Parathyroid adenoma (tissue), 2 donors: Measurements from ENCODE around the gene CIT.

Experiments used
- H2AFZ ChIP-seq: fragments of 300-600 bp; sonication (generic); one replicate; pipeline ENCODE4 v1.7.0; 2017; ENCODE audit warnings: antibody characterized with exemption, mild to moderate bottlenecking
- H3K27ac ChIP-seq: fragments of 300-600 bp; sonication (generic); one replicate; pipeline ENCODE4 v1.7.0; 2017
- H3K27me3 ChIP-seq: fragments of 300-600 bp; sonication (generic); one replicate; pipeline ENCODE4 v1.7.0; 2017; ENCODE audit warnings: low read length; ENCODE audit not compliant: control insufficient read depth, insufficient read depth
- H3K36me3 ChIP-seq: fragments of 300-600 bp; sonication (generic); one replicate; pipeline ENCODE4 v1.7.0; 2017; ENCODE audit warnings: low read length; ENCODE audit not compliant: control insufficient read depth, insufficient read depth
- H3K4me1 ChIP-seq: fragments of 300-600 bp; sonication (generic); one replicate; pipeline ENCODE4 v1.7.0; 2017; ENCODE audit warnings: control low read depth
- H3K4me2 ChIP-seq: fragments of 300-600 bp; sonication (generic); one replicate; pipeline ENCODE4 v1.7.0; 2017; ENCODE audit warnings: low read length
- H3K4me3 ChIP-seq: fragments of 300-600 bp; sonication (generic); one replicate; pipeline ENCODE4 v1.7.0; 2017; ENCODE audit warnings: low read depth, low read length
- H3K79me2 ChIP-seq: fragments of 300-600 bp; sonication (generic); one replicate; pipeline ENCODE4 v1.7.0; 2017; ENCODE audit warnings: control low read depth
- H3K9ac ChIP-seq: fragments of 300-600 bp; sonication (generic); one replicate; pipeline ENCODE4 v1.7.0; 2017; ENCODE audit warnings: mild to moderate bottlenecking
- H3K9me3 ChIP-seq: fragments of 300-600 bp; sonication (generic); one replicate; pipeline ENCODE4 v1.7.0; 2017; ENCODE audit warnings: low read length; ENCODE audit not compliant: control insufficient read depth
- TF ChIP-seq, protein P1 (sequence below): fragments of 300-600 bp; sonication (generic); IDR thresholded peaks from one replicate; pipeline ENCODE4 v1.7.0; 2017; ENCODE audit warnings: antibody characterized with exemption, mild to moderate bottlenecking
- donor health status: primary hyperparathyroidism.

CIT gene

DNA sequence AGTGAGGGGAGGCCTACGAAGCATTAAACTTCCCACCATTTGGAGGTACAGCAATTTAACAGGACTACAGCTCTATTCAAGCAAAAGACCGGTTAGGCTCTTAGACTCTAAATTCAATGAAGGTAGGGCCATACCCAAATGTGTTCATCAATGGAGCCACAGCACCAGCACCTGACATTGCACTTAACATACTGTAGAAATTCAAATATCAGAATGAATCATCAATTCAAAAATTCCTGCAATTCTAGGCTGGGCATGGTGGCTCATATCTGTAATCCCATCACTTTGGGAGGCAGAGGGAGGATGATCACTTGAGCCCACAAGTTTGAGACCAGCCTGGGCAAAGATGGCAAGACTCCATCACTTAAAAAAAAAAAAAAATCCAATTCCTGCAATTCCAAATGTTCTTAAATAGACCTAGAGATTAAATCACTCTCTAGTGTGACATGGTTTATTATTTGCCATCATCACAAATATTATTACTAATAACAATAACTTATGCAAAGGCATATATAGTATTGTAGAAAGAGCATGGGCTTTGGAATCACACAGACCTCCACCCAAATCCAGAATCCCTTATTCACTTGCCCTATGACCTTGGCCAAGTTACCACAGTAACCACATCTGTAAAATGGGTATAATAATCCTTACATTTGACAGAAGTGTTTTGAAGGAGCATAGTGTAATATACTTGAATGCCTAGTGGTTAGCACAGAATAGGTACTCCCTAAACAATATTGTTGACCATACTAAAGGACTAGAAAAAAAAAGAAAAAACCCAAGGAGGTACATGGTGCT is 59.4 kb downstream of the CIT start:
- no peak overlapping the region for H3K4me3 ChIP-seq
- no peak overlapping the region for H3K9ac ChIP-seq
- no peaks in the 10 kb centered on the region for H3K4me1 ChIP-seq
- no peaks in the 10 kb centered on the region for H3K27me3 ChIP-seq
- H3K27ac ChIP-seq = no peak overlapping the region
- no peak overlapping the region for H3K4me2 ChIP-seq
- H2AFZ ChIP-seq = no peak overlapping the region
- H3K36me3 ChIP-seq = no peaks in the 10 kb centered on the region
- TF ChIP-seq, protein P1, sequence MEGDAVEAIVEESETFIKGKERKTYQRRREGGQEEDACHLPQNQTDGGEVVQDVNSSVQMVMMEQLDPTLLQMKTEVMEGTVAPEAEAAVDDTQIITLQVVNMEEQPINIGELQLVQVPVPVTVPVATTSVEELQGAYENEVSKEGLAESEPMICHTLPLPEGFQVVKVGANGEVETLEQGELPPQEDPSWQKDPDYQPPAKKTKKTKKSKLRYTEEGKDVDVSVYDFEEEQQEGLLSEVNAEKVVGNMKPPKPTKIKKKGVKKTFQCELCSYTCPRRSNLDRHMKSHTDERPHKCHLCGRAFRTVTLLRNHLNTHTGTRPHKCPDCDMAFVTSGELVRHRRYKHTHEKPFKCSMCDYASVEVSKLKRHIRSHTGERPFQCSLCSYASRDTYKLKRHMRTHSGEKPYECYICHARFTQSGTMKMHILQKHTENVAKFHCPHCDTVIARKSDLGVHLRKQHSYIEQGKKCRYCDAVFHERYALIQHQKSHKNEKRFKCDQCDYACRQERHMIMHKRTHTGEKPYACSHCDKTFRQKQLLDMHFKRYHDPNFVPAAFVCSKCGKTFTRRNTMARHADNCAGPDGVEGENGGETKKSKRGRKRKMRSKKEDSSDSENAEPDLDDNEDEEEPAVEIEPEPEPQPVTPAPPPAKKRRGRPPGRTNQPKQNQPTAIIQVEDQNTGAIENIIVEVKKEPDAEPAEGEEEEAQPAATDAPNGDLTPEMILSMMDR = no peak
- no peaks in the 10 kb centered on the region for H3K9me3 ChIP-seq
- no peaks in the 10 kb centered on the region for H3K79me2 ChIP-seq

DNA sequence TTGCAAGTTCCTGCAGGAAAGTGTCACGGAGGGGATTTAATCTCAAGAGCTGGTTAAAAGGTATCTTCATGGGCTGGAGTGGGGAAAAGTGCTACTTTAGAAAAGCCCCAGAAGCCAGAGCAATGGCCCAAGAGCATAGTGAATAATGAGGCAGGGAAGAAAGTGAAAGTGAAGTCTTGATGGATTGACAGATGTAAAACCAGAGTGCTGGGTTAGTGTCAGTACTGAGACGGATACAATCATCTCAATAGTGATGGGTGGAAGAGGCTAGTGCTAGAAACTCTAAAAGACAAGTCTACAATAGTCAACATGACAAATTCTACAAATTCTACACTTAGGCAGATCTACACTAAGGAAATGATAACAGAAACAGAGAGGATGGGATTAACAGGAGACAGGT is 68.1 kb downstream of the CIT start:
- no peak overlapping the region for H3K4me3 ChIP-seq
- H3K79me2 ChIP-seq = no peaks in the 10 kb centered on the region
- no peak overlapping the region for H3K27ac ChIP-seq
- no peak overlapping the region for H3K9ac ChIP-seq
- TF ChIP-seq, protein P1 = no peak
- H3K9me3 ChIP-seq = no peaks in the 10 kb centered on the region
- H3K36me3 ChIP-seq = no peaks in the 10 kb centered on the region
- H2AFZ ChIP-seq = no peak overlapping the region
- H3K4me1 ChIP-seq = peaks cover 4% of the 10 kb centered on the region
- no peak overlapping the region for H3K4me2 ChIP-seq
- H3K27me3 ChIP-seq = no peaks in the 10 kb centered on the region

DNA sequence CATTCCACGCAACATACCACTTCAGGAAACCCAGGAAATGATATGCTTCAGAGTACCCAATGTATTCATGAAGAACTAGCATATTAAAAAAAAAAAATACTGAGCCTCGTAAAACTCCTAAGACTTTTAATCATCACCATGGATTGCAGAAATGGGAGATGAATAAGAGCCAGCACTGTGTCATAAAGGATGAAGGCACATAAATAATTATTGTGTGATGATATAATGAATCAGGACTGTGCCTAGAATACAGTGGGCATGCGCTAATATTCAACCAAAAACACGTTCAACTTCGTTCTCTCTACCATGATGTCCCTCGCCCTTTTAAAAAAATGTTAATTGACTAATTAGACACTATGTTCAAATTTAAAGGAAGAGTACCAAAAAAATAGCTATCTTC is 68.7 kb downstream of the CIT start:
- H3K79me2 ChIP-seq = no peaks in the 10 kb centered on the region
- no peak overlapping the region for H3K27ac ChIP-seq
- no peak overlapping the region for H2AFZ ChIP-seq
- no peaks in the 10 kb centered on the region for H3K36me3 ChIP-seq
- H3K4me1 ChIP-seq = peaks cover 5% of the 10 kb centered on the region
- TF ChIP-seq, protein P1 = no peak
- H3K9ac ChIP-seq = no peak overlapping the region
- H3K4me2 ChIP-seq = no peak overlapping the region
- H3K4me3 ChIP-seq = no peak overlapping the region
- no peaks in the 10 kb centered on the region for H3K27me3 ChIP-seq
- H3K9me3 ChIP-seq = no peaks in the 10 kb centered on the region

GRCh38 chr12:119807380-119807779 is 69.7 kb downstream of the CIT start:
- Histone ChIP-seq H3K4me2 (no peak overlapping the region), H3K27ac (no peak overlapping the region), H3K9ac (no peak overlapping the region), H2AFZ (no peak overlapping the region), H3K27me3 (no peaks in the 10 kb centered on the region), H3K4me1 (peaks cover 10% of the 10 kb centered on the region), H3K9me3 (no peaks in the 10 kb centered on the region), H3K4me3 (no peak overlapping the region), H3K36me3 (no peaks in the 10 kb centered on the region), H3K79me2 (no peaks in the 10 kb centered on the region)
- TF ChIP-seq, protein P1 = no peak
